ENCODE measurements around the gene CCN6.
"Not testable (repeated sequence)": the region's sequence is repeated elsewhere in the genome, so short reads cannot be mapped to it uniquely, and the experiment has no call there.

The CCN6 gene

GRCh38 chr6:112030206-112030960, 23.5 kb upstream of the CCN6 start:
- no peak for DNase-seq

- no peak for DNase-seq
Observed at GRCh38 chr6:112030961-112031660, 22.8 kb upstream of the CCN6 start.

- DNase-seq = no peak
Observed at GRCh38 chr6:112031960-112032359, 21.9 kb upstream of the CCN6 start.

- no peak for DNase-seq
Observed at GRCh38 chr6:112032728-112033127, 21.2 kb upstream of the CCN6 start.

GRCh38 chr6:112033791-112034615, 19.9 kb upstream of the CCN6 start:
- DNase-seq = no peak

GRCh38 chr6:112034616-112034995, 19.3 kb upstream of the CCN6 start:
- DNase-seq = no peak

GRCh38 chr6:112036088-112036637, 17.7 kb upstream of the CCN6 start:
- no peak for DNase-seq

GRCh38 chr6:112037783-112038216, 16.1 kb upstream of the CCN6 start:
- DNase-seq = no peak

GRCh38 chr6:112038268-112038667, 15.6 kb upstream of the CCN6 start:
- DNase-seq = no peak

GRCh38 chr6:112038756-112039430, 15.0 kb upstream of the CCN6 start:
- no peak for DNase-seq

- DNase-seq = no peak
Observed at GRCh38 chr6:112039431-112039770, 14.5 kb upstream of the CCN6 start.

GRCh38 chr6:112040956-112041355, 12.9 kb upstream of the CCN6 start:
- no peak for DNase-seq

GRCh38 chr6:112041535-112041934, 12.4 kb upstream of the CCN6 start:
- DNase-seq = no peak

- peak; percentile 91 to 96 for DNase-seq
Observed at GRCh38 chr6:112043032-112044007, 10.6 kb upstream of the CCN6 start.

GRCh38 chr6:112044196-112044595, 9.7 kb upstream of the CCN6 start:
- peak in 1 of 2 experiments; percentile 14 for DNase-seq

GRCh38 chr6:112044856-112045255, 9.0 kb upstream of the CCN6 start:
- DNase-seq = no peak

- DNase-seq = not testable (repeated sequence)
Observed at GRCh38 chr6:112047523-112047922, 6.4 kb upstream of the CCN6 start.

- DNase-seq = no peak
Observed at GRCh38 chr6:112049026-112049799, 4.7 kb upstream of the CCN6 start.

- no peak for DNase-seq
Observed at GRCh38 chr6:112049996-112050395, 3.9 kb upstream of the CCN6 start.

- no peak for DNase-seq
Observed at GRCh38 chr6:112050429-112050828, 3.5 kb upstream of the CCN6 start.
